ENCODE data around the gene RNASEH2B.

The RNASEH2B gene

DNA sequence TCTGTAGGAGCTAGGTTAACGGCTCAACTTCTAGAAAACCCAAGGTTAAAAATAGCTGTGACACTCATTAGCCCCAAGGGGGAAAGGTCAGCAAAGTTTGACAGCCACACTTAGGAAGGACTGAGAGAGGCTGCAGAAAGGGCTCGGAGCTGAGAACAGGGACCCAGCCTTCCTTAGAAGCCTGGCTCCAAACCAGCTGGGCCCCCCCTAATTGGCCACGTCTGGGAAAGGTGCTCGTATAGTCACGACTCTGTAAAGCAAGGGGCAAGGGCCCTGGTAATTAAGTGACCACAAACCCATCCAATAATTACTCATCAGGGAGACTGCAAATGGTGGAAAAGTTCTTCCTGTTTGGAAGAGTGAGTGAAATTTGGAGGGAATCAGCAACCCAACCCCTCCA lies 90.5 kb downstream of the RNASEH2B start:
- DNase-seq = no peak

DNA sequence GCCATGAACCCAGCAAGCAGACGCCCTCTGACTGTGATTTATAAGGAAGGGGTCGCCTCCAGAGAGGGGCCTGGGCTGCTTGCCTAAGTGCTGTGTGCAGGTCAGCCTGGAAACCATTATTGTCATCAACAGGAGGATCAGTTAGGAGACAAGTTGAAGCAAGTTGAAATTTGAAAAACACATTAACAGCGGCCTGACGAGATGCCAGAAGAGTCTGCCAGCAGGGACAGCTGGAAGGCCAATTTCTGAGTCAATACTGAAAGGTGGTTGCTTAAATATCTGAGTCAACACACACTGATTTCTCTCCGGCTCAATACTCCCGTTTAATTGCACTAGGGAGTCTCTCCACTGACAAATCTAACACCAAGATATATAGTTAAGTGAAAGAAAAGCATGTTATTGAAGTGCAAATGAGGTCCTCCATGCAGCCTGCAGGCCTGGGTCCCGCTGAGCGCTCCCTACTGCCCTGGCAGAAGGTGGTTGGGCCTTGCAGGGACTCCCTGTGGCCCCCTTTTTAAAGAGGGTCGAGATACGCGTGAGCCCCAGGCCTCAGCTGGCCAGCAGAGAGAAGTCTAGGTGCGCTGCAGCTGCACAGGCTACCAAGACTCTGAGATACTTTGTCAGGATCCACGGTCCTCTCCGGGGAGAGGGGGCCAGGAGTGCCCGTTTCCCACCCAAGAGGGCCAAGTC lies 91.1 kb downstream of the RNASEH2B start:
- no peak for DNase-seq

DNA sequence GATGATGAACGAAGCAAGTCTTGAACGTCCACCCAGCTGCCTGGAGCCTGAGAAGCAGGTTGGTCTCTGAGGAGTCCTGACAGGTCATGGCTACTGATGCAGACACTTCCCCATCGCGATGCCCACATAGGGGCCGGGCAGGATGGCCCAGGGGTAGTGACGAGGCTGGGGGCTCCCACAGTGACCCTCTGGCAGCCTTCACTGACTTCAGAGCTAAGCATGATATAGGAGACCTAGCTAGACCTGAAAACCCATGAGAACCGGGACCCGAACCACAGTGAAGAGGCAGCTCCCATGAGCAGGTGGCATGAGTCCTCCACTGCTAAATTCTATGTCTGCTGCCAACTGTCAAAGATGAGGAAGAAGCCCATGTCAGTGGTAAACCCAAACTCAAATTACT lies 91.7 kb downstream of the RNASEH2B start:
- no peak for DNase-seq

GRCh38 chr13:51002736-51003135 lies 93.1 kb downstream of the RNASEH2B start:
- DNase-seq = no peak

DNA sequence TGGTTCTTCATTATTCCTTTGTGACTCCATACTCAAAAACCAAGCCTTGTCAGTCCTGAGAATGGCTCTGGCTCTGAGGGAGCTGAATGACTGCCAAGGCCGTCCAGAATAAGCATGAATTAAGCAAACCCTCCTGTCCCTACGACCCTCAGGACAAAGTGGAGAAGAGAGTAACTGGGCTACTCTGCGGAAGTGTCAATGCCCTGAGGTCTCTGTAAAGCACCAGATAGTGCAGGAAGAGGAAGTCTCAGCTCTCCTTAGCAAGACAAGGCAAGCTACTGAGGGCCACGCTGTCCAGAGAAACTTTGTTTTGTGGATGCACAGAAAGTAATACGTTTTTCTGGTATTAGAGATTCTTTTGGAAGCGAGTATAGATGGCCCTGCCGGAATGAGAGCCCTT lies 94.1 kb downstream of the RNASEH2B start:
- no peak for DNase-seq

DNA sequence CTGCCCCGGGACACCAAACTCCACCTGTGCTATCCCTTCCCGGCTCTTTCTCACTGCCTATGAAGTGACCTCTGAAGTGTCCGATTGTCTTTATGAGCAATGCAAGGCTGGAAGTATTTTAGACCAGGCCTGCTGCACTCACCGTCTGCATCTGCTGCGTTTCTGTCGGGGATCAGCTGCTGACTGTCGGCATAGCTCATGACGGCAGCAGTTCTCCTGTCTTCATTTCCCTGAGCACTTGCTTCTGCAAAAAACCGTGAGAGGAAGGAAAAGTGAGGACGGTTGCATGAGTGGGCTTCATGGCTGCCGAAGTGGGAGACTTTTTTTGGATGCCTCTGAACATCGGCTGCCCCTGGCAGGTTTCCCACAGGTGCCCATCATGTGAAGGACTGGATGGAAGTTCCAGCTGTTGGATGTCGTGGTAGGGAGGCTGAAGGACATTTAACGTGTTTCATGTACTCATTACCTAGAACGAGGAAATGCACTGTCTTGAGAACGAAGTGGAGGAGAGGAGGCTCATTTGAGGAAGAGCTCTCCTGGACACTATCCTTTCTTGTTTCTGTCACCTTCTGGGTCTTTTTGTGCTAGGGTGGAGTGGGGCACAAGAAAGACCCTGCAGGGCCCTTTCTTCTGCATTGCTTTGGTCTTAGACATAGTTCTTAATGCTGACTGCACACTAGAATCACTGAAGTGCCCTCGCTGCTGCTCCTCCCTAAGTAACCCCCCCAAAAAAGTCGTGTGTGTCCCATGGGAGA lies 94.7 kb downstream of the RNASEH2B start:
- DNase-seq = no peak

DNA sequence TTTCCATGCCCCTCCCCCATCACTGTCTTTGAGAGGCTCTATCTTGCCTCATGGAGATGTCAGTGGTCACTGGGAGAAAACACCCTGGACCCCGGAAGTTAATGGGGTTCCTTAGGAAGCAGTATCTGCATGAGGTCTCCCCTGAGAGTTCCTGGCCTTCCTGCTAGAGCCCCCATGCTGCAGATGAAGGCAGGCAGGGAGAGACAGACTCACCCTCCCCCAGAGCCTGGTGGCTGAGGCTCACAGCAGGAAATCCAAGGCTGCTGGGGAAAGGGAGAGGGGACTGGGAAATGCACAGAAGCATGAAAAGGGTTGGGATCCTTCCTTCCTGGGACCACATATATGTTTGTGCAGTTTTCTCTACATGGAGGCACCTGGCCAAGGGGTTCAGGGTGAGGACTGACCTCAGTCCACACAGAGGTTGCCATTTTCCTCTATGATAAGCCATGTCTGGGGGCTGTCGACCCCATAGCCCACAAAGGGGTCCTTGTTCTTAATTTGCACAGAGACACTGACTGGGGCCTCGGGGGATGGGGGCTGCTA lies 95.4 kb downstream of the RNASEH2B start:
- no peak for DNase-seq

GRCh38 chr13:51005566-51005965 lies 96.0 kb downstream of the RNASEH2B start:
- DNase-seq = no peak
